Measurements from ENCODE around the gene ZNF19.

Gene ZNF19

DNA sequence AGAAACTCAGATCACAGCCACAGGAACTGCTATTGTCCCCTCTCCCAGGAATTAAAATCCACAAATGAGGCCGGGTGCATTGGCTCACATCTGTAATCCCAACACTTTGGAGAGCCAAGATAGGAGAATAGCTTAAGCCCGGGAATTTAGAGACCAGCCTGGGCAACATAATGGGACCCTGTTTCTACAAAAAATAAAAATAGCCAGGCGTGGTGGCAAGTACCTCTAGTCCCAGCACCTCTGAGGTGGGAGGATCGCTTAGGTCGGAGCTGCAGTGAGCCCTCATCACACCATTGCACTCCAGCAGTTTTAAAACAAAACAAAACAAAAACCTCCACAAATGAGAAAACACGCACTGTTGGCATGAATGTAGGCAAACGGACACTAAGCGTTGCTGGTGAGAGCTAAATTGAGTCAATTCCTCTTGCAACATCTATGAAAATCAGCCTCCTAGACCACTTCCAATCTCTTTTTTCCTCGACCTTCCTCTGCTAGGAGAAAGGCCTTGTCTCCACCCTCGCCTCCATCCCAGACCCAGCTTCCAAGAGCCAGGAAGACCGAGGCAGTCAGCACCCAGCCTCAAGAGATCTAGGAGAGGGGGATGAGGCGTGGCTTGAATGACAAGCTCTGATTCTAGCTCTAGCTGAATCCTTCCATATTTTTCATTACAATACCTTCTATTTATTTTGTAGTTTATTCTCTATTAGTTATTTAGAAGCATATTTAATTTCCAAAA is 62.1 kb downstream of the ZNF19 start:
- no peak overlapping the region for H3K9ac ChIP-seq (ENCODE audit: low read depth, low read length, poor library complexity, severe bottlenecking)
- H3F3A ChIP-seq (ENCODE audit: low read depth): no peaks in the 10 kb centered on the region
- no peaks in the 10 kb centered on the region for H4K20me1 ChIP-seq (ENCODE audit: insufficient read depth, low read length, poor library complexity, severe bottlenecking)
- no peaks in the 10 kb centered on the region for H3K27me3 ChIP-seq (ENCODE audit: insufficient read depth, low read length, poor library complexity, severe bottlenecking)
- H3K36me3 ChIP-seq (ENCODE audit: insufficient read depth, low read length): no peaks in the 10 kb centered on the region
- no peaks in the 10 kb centered on the region for H3K9me2 ChIP-seq (replicated peaks; ENCODE audit: low read depth, low read length)
- H3K4me3 ChIP-seq (ENCODE audit: low read length, poor library complexity, severe bottlenecking): no peak overlapping the region
- TF ChIP-seq, protein P1, sequence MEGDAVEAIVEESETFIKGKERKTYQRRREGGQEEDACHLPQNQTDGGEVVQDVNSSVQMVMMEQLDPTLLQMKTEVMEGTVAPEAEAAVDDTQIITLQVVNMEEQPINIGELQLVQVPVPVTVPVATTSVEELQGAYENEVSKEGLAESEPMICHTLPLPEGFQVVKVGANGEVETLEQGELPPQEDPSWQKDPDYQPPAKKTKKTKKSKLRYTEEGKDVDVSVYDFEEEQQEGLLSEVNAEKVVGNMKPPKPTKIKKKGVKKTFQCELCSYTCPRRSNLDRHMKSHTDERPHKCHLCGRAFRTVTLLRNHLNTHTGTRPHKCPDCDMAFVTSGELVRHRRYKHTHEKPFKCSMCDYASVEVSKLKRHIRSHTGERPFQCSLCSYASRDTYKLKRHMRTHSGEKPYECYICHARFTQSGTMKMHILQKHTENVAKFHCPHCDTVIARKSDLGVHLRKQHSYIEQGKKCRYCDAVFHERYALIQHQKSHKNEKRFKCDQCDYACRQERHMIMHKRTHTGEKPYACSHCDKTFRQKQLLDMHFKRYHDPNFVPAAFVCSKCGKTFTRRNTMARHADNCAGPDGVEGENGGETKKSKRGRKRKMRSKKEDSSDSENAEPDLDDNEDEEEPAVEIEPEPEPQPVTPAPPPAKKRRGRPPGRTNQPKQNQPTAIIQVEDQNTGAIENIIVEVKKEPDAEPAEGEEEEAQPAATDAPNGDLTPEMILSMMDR (conservative IDR thresholded peaks at IDR 0.05; ENCODE audit: low read length): no peak
- TF ChIP-seq EZH2phosphoT487 (IDR thresholded peaks at IDR 0.05; ENCODE audit: borderline replicate concordance): no peak
- H3K9me3 ChIP-seq (ENCODE audit: insufficient read depth, low read depth, low read length): no peaks in the 10 kb centered on the region; the same call in 1 of the 2 replicates
- no peaks in the 10 kb centered on the region for H3K79me2 ChIP-seq (ENCODE audit: insufficient read depth, low read length)
- no peak overlapping the region for H3K4me2 ChIP-seq (ENCODE audit: low read depth, low read length, poor library complexity, severe bottlenecking)
- no peak overlapping the region for H2AFZ ChIP-seq (ENCODE audit: low read length)
- H3K4me1 ChIP-seq (ENCODE audit: insufficient read depth, low read length, poor library complexity, severe bottlenecking): no peaks in the 10 kb centered on the region

DNA sequence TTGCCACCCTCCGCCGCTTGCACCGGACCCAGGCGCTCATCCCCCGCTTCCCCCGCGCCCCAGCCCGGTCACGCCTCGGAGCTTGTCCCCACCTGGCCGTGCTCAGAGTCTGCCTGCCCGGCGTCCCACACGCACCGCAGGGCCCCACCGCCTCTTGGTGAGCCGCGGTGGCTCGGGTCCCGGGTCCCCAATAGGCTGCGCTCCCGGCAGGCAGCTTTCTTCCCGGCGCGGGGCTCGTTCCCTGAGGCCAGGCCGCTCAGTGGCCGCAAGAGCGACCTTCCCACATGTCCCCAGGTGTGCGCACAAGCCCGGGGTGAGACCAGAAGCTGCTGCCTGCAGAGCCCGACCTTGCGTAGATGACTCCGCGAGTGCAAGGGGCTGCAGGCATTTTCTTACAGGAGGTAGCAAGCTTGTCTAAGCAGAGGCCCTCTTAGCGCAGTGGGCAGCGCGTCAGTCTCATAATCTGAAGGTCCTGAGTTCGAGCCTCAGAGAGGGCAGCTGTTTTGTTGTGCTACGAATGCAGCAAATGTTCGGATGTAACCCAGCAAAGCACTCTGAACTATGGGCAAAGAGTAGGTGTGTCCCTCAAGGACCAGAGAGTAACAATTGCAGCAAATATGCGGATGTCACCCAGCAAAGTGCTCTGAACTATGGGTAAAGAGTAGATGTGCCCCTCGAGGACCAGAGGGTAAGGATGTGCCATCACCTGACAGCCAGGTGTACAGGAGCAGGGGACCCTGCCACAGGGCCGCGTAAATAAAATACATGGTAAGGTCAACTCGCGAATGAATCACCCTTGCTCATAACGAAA is 62.9 kb downstream of the ZNF19 start:
- Histone ChIP-seq H3K36me3 (ENCODE audit: insufficient read depth, low read length) (no peaks in the 10 kb centered on the region), H4K20me1 (ENCODE audit: insufficient read depth, low read length, poor library complexity, severe bottlenecking) (no peaks in the 10 kb centered on the region), H3K4me3 (ENCODE audit: low read length, poor library complexity, severe bottlenecking) (no peak overlapping the region), H3K27me3 (ENCODE audit: insufficient read depth, low read length, poor library complexity, severe bottlenecking) (no peaks in the 10 kb centered on the region), H3K9me2 (replicated peaks; ENCODE audit: low read depth, low read length) (no peaks in the 10 kb centered on the region), H3K9ac (ENCODE audit: low read depth, low read length, poor library complexity, severe bottlenecking) (no peak overlapping the region), H3K9me3 (ENCODE audit: insufficient read depth, low read depth, low read length) (no peaks in the 10 kb centered on the region; the same call in 1 of the 2 replicates), H3K4me2 (ENCODE audit: low read depth, low read length, poor library complexity, severe bottlenecking) (no peak overlapping the region), H3K79me2 (ENCODE audit: insufficient read depth, low read length) (no peaks in the 10 kb centered on the region), H3F3A (ENCODE audit: low read depth) (no peaks in the 10 kb centered on the region), H3K4me1 (ENCODE audit: insufficient read depth, low read length, poor library complexity, severe bottlenecking) (no peaks in the 10 kb centered on the region), H2AFZ (ENCODE audit: low read length) (no peak overlapping the region)
- TF ChIP-seq, protein P1 (conservative IDR thresholded peaks at IDR 0.05; ENCODE audit: low read length): no peak
- TF ChIP-seq EZH2phosphoT487 (IDR thresholded peaks at IDR 0.05; ENCODE audit: borderline replicate concordance): no peak

DNA sequence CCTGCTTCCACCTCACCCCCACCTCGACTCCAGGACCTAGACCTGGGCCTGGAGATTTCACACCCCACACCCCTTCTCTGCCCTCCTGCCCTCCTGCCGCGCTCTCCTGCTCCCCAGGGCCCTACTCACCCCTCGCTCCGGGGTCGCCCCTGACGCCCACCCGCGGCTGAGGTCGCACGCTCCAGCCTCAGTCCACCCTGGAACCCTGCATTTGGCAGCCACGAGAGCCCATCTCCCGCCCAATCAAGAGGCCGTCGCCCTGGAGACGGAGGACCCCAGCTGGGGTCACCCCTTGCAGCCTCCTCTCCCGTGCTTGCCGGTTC is 63.4 kb downstream of the ZNF19 start:
- no peak overlapping the region for H3K4me2 ChIP-seq (ENCODE audit: low read depth, low read length, poor library complexity, severe bottlenecking)
- no peaks in the 10 kb centered on the region for H3K79me2 ChIP-seq (ENCODE audit: insufficient read depth, low read length)
- H3K27me3 ChIP-seq (ENCODE audit: insufficient read depth, low read length, poor library complexity, severe bottlenecking): no peaks in the 10 kb centered on the region
- H3K4me3 ChIP-seq (ENCODE audit: low read length, poor library complexity, severe bottlenecking): no peak overlapping the region
- no peaks in the 10 kb centered on the region for H3K9me3 ChIP-seq (ENCODE audit: insufficient read depth, low read depth, low read length)
- H3K9me2 ChIP-seq (replicated peaks; ENCODE audit: low read depth, low read length): no peaks in the 10 kb centered on the region
- no peaks in the 10 kb centered on the region for H3F3A ChIP-seq (ENCODE audit: low read depth)
- H2AFZ ChIP-seq (ENCODE audit: low read length): no peak overlapping the region
- TF ChIP-seq, protein P1 (conservative IDR thresholded peaks at IDR 0.05; ENCODE audit: low read length): no peak
- no peak for TF ChIP-seq EZH2phosphoT487 (IDR thresholded peaks at IDR 0.05; ENCODE audit: borderline replicate concordance)
- no peaks in the 10 kb centered on the region for H4K20me1 ChIP-seq (ENCODE audit: insufficient read depth, low read length, poor library complexity, severe bottlenecking)
- no peak overlapping the region for H3K9ac ChIP-seq (ENCODE audit: low read depth, low read length, poor library complexity, severe bottlenecking)
- no peaks in the 10 kb centered on the region for H3K4me1 ChIP-seq (ENCODE audit: insufficient read depth, low read length, poor library complexity, severe bottlenecking)
- H3K36me3 ChIP-seq (ENCODE audit: insufficient read depth, low read length): no peaks in the 10 kb centered on the region
